ENCODE measurements around the gene NKAPL.

Gene NKAPL

GRCh38 chr6:28225056-28225834 lies 33.9 kb upstream of the NKAPL start, which contains the start of gene ZSCAN9:
Gene ZSCAN9 (plus strand): TSS chr6:28225275. CDS start chr6:28227085, 1,810 bp downstream.
- H3K4me3 ChIP-seq (ENCODE audit: low read depth, low read length), result peak within 1 kb of the TSS; percentile 82
- peak; percentile 21 for DNase-seq (ENCODE audit: low read depth, low spot score)
- ChIA-PET POLR2A (no interaction called here), CTCF (no interaction called here)
- no peak for TF ChIP-seq CTCF (IDR thresholded peaks at IDR 0.05; ENCODE audit: insufficient read depth, low read length, missing control alignments)

- ChIA-PET POLR2A (interaction anchor here (0.8 to 1.1 kb wide), 2 partner anchors 129 to 1067 kb away, joined by 3 read pairs; no protein-coding TSS in a partner anchor), CTCF (interaction anchor here (1.3 kb wide), 1 partner anchor 129 kb away, joined by 3 read pairs; no protein-coding TSS in a partner anchor)
- H3K4me3 ChIP-seq (ENCODE audit: low read depth, low read length), result no peak overlapping the region
- no peak for DNase-seq (ENCODE audit: low read depth, low spot score)
- no peak for TF ChIP-seq CTCF (IDR thresholded peaks at IDR 0.05; ENCODE audit: insufficient read depth, low read length, missing control alignments)
Measured at GRCh38 chr6:28226460-28226859, 32.6 kb upstream of the NKAPL start.

GRCh38 chr6:28232785-28233184 lies 26.3 kb upstream of the NKAPL start:
- no peak for DNase-seq (ENCODE audit: low read depth, low spot score)
- no peak for TF ChIP-seq CTCF (IDR thresholded peaks at IDR 0.05; ENCODE audit: insufficient read depth, low read length, missing control alignments)
- CTCF ChIA-PET, result interaction anchor here (1.9 kb wide), 1 partner anchor 20 kb away, joined by 4 read pairs; no protein-coding TSS in a partner anchor
- POLR2A ChIA-PET, result no interaction called here
- no peak overlapping the region for H3K4me3 ChIP-seq (ENCODE audit: low read depth, low read length)

- no peak for TF ChIP-seq CTCF (IDR thresholded peaks at IDR 0.05; ENCODE audit: insufficient read depth, low read length, missing control alignments)
- no peak overlapping the region for H3K4me3 ChIP-seq (ENCODE audit: low read depth, low read length)
- ChIA-PET POLR2A (no interaction called here), CTCF (no interaction called here)
- no peak for DNase-seq (ENCODE audit: low read depth, low spot score)
Measured at GRCh38 chr6:28235912-28236452, 23.1 kb upstream of the NKAPL start.

- H3K4me3 ChIP-seq (ENCODE audit: low read depth, low read length), result no peak overlapping the region
- no peak for DNase-seq (ENCODE audit: low read depth, low spot score)
- no peak for TF ChIP-seq CTCF (IDR thresholded peaks at IDR 0.05; ENCODE audit: insufficient read depth, low read length, missing control alignments)
- POLR2A ChIA-PET, result no interaction called here
- CTCF ChIA-PET, result interaction anchor here (1.5 kb wide), 1 partner anchor 116 kb away, joined by 3 read pairs; no protein-coding TSS in a partner anchor
Measured at GRCh38 chr6:28239636-28240035, 19.5 kb upstream of the NKAPL start.

DNA sequence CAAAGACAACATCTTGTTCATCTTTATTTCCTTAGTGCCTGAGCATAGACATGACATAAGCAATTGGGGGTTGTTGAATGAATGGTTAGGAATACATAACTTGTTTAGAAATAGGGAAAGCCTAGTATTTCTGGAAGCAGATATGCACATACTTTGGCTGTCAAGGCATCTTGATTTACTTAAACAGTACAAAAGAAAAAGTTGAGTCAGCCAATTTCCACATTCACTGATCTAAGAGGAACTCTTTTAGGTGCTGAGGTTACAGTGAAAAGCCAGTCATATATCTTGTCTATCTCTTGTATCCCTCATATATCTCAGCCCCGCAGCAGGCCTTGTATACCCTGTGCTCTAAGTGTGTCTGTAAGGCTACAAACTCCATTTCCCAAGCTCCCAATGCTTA lies 18.6 kb upstream of the NKAPL start:
- DNase-seq (ENCODE audit: low read depth, low spot score), result no peak
- no peak for TF ChIP-seq CTCF (IDR thresholded peaks at IDR 0.05; ENCODE audit: insufficient read depth, low read length, missing control alignments)
- H3K4me3 ChIP-seq (ENCODE audit: low read depth, low read length), result no peak overlapping the region
- ChIA-PET CTCF (interaction anchor here (1.5 kb wide), 1 partner anchor 115 kb away, joined by 3 read pairs; no protein-coding TSS in a partner anchor), POLR2A (no interaction called here)

Measured in AG04449 (cell line).